ENCODE results near the gene FAM209A.

- TF ChIP-seq CTCF (IDR thresholded peaks at IDR 0.05; ENCODE audit: low read depth, low read length): no peak
- no peak for TF ChIP-seq EZH2phosphoT487 (IDR thresholded peaks at IDR 0.05; ENCODE audit: low read depth)
These were observed 50.6 kb downstream of the FAM209A start for GRCh38 chr20:56575157-56575556.

All from OCI-LY3 (cell line).